HepG2 (cell line): ENCODE measurements around the gene STYXL2. TPM values are rescaled to one million over a fixed set of nuclear protein-coding genes. Genes with fewer than 3 reads are reported as not detected.

Experiments
- ARNT2 ChIP-seq: sonication (generic); formaldehyde crosslinking; IDR thresholded peaks from 2 replicates; pipeline ENCODE4 v1.8.0; 2022; ENCODE audit warnings: mild to moderate bottlenecking, low read depth, missing genetic modification reagents, moderate library complexity
- HNRNPLL ChIP-seq: fragments of 200-400 bp; formaldehyde crosslinking; IDR thresholded peaks from 2 replicates; pipeline ENCODE4 v1.6.1; 2017; ENCODE audit warnings: mild to moderate bottlenecking, low read depth, low read length; ENCODE audit not compliant: poor library complexity, severe bottlenecking
- KLF15 ChIP-seq: sonication (generic); formaldehyde crosslinking; IDR thresholded peaks from 2 replicates; pipeline ENCODE4 v1.8.1; 2023; ENCODE audit warnings: borderline replicate concordance, mild to moderate bottlenecking, inconsistent platforms, missing genetic modification reagents, mixed read lengths
- NFIC ChIP-seq: IDR thresholded peaks from 2 replicates; pipeline ENCODE4 v1.6.1; 2012; ENCODE audit warnings: mild to moderate bottlenecking, low read length, inconsistent platforms
- NRL ChIP-seq: sonication (generic); formaldehyde crosslinking; IDR thresholded peaks from 2 replicates; pipeline ENCODE4 v1.5.0; 2020; ENCODE audit warnings: missing genetic modification reagents, mild to moderate bottlenecking, moderate library complexity, borderline replicate concordance
- SNAI1 ChIP-seq: sonication (generic); formaldehyde crosslinking; IDR thresholded peaks from 2 replicates; pipeline ENCODE4 v1.5.0; 2020; ENCODE audit warnings: mild to moderate bottlenecking, missing genetic modification reagents, borderline replicate concordance
- SNRNP70 ChIP-seq: fragments of 200-400 bp; formaldehyde crosslinking; IDR thresholded peaks from 2 replicates; pipeline ENCODE4 v1.6.1; 2017; ENCODE audit warnings: mild to moderate bottlenecking, low read depth, low read length, moderate library complexity
- THAP11 ChIP-seq: IDR thresholded peaks from 2 replicates; pipeline ENCODE4 v1.6.1; 2016; ENCODE audit warnings: missing biosample characterization, missing genetic modification reagents
- U2AF2 ChIP-seq: fragments of 200-400 bp; formaldehyde crosslinking; IDR thresholded peaks from 2 replicates; pipeline ENCODE4 v1.6.1; 2017; ENCODE audit warnings: low read depth, mild to moderate bottlenecking, low read length
- ZEB1 ChIP-seq: IDR thresholded peaks from 2 replicates; pipeline ENCODE4 v1.6.1; 2012; ENCODE audit warnings: mild to moderate bottlenecking, low read depth, inconsistent platforms; ENCODE audit not compliant: insufficient replicate concordance
- ZNF616 ChIP-seq: sonication (generic); formaldehyde crosslinking; IDR thresholded peaks from 2 replicates; pipeline ENCODE4 v1.5.0; 2020; ENCODE audit warnings: low read depth, mild to moderate bottlenecking, missing genetic modification reagents
- ZNF644 ChIP-seq: IDR thresholded peaks from 2 replicates; pipeline ENCODE4 v1.6.1; 2016; ENCODE audit warnings: low read depth
- ZNF749 ChIP-seq: sonication (generic); formaldehyde crosslinking; IDR thresholded peaks from 2 replicates; pipeline ENCODE4 v1.8.0; 2022; ENCODE audit warnings: mild to moderate bottlenecking, missing genetic modification reagents, moderate library complexity, borderline replicate concordance
- ZNF792 ChIP-seq: IDR thresholded peaks from 2 replicates; pipeline ENCODE4 v1.6.1; 2016
- ZSCAN25 ChIP-seq: sonication (generic); formaldehyde crosslinking; IDR thresholded peaks from 2 replicates; pipeline ENCODE4 v1.8.0; 2022; ENCODE audit warnings: mild to moderate bottlenecking, missing genetic modification reagents
- polyA plus RNA-seq, 8 experiments: library from polyadenylated mRNA; depleted of rRNA in 3 of 8; stranded (reverse) in 7 of 8; unstranded in 1 of 8; fragments of >200 nt; fragmentation: Illumina TruSeq in 4 of 8; extraction: Trizol in 4 of 8; gene quantifications; 2 replicates each; pipeline versions ENCODE4 v1.2.1 to v1.2.3, GENCODE V29; 2011 to 2016; ENCODE audit warnings: low read depth in 4 of 8, missing spikeins in 1 of 8, mixed read lengths in 1 of 8; ENCODE audit not compliant: insufficient read depth in 1 of 8
- total RNA-seq, 5 experiments: library from RNA; depleted of rRNA; stranded (reverse); fragments of >200 nt; fragmentation: Illumina TruSeq; extraction: Trizol; gene quantifications; 2 replicates each; pipeline ENCODE4 v1.2.3, GENCODE V29; 2016; ENCODE audit warnings: low read depth in 1 of 5
- TF ChIP-seq, protein P1 (sequence below): sonication (generic); formaldehyde crosslinking; IDR thresholded peaks from 2 replicates; pipeline ENCODE4 v1.8.0; 2022; ENCODE audit warnings: mild to moderate bottlenecking, missing genetic modification reagents, borderline replicate concordance
- TF ChIP-seq, protein P2 (sequence below): IDR thresholded peaks from 2 replicates; pipeline ENCODE4 v1.6.1; 2016; ENCODE audit warnings: control low read depth
- TF ChIP-seq, protein P3 (sequence below): sonication (generic); formaldehyde crosslinking; IDR thresholded peaks from 2 replicates; pipeline ENCODE4 v1.4.0; 2020; ENCODE audit warnings: missing genetic modification reagents, low read depth, mild to moderate bottlenecking, borderline replicate concordance
- TF ChIP-seq, protein P4 (sequence below): sonication (generic); formaldehyde crosslinking; conservative IDR thresholded peaks from 2 replicates; pipeline ENCODE4 v1.4.0; 2020; ENCODE audit warnings: mild to moderate bottlenecking, missing genetic modification reagents, moderate library complexity
- TF ChIP-seq, protein P5 (sequence below): sonication (generic); formaldehyde crosslinking; IDR thresholded peaks from 2 replicates; pipeline ENCODE4 v1.5.0; 2020; ENCODE audit warnings: mild to moderate bottlenecking, missing genetic modification reagents

Gene STYXL2
- total and polyA plus RNA-seq, 2 of the 13 experiments (the other 11 are each of a cell fraction or from before 2014, with no cell fraction given): not detected

DNA sequence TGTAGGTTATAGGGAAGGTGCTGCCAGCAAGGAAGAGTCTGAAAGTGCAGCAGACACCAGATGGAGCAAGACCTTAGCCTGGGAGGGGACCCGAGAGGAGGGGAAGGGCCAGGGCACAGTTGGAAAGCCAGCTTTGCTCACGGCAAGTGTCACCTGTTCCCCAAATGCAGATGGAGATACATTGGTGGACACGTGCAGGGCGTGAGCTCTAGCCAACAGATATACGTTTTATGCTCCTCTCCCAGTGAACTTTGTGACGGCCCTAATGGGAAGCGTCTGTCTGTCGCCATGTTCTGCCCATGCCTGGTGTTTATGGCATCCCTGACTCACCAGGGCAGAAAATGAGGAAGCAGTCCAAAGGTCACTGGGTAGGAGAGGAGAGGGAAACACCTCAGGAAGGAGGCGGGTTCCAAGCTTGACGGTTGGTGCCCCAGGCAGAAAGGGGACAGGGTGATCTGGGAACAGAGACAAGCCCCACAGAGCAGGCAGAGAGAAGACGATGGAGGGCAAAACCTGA, 11.3 kb upstream of the STYXL2 start (continued):
- TF ChIP-seq, protein P1, sequence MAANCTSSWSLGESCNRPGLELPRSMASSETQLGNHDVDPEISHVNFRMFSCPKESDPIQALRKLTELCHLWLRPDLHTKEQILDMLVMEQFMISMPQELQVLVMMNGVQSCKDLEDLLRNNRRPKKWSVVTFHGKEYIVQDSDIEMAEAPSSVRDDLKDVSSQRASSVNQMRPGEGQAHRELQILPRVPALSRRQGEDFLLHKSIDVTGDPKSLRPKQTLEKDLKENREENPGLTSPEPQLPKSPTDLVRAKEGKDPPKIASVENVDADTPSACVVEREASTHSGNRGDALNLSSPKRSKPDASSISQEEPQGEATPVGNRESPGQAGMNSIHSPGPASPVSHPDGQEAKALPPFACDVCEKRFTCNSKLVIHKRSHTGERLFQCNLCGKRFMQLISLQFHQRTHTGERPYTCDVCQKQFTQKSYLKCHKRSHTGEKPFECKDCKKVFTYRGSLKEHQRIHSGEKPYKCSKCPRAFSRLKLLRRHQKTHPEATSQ (CRISPR knock-in tag): no peak
- TF ChIP-seq ZSCAN25 (CRISPR knock-in tag) (no peak), NFIC (no peak), THAP11 (CRISPR knock-in tag) (no peak), SNAI1 (no peak), SNRNP70 (no peak), ZEB1 (no peak), ZNF792 (CRISPR knock-in tag) (no peak), HNRNPLL (no peak), ARNT2 (no peak), KLF15 (no peak), NRL (CRISPR knock-in tag) (no peak), ZNF749 (CRISPR knock-in tag) (no peak), ZNF644 (CRISPR knock-in tag) (peak; percentile 98), ZNF616 (no peak), U2AF2 (no peak)
- TF ChIP-seq, protein P2, sequence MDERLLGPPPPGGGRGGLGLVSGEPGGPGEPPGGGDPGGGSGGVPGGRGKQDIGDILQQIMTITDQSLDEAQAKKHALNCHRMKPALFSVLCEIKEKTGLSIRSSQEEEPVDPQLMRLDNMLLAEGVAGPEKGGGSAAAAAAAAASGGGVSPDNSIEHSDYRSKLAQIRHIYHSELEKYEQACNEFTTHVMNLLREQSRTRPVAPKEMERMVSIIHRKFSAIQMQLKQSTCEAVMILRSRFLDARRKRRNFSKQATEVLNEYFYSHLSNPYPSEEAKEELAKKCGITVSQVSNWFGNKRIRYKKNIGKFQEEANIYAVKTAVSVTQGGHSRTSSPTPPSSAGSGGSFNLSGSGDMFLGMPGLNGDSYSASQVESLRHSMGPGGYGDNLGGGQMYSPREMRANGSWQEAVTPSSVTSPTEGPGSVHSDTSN (CRISPR knock-in tag): no peak
- TF ChIP-seq, protein P3, sequence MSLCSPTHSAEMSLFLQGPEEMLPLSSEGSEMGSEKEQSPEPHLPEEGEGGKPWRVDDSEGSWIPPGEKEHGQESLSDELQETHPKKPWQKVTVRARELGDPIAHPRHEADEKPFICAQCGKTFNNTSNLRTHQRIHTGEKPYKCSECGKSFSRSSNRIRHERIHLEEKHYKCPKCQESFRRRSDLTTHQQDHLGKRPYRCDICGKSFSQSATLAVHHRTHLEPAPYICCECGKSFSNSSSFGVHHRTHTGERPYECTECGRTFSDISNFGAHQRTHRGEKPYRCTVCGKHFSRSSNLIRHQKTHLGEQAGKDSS (CRISPR knock-in tag): 0 out of 2 replicates have a peak, but pooled peaks have one; percentile 31
- TF ChIP-seq, protein P4, sequence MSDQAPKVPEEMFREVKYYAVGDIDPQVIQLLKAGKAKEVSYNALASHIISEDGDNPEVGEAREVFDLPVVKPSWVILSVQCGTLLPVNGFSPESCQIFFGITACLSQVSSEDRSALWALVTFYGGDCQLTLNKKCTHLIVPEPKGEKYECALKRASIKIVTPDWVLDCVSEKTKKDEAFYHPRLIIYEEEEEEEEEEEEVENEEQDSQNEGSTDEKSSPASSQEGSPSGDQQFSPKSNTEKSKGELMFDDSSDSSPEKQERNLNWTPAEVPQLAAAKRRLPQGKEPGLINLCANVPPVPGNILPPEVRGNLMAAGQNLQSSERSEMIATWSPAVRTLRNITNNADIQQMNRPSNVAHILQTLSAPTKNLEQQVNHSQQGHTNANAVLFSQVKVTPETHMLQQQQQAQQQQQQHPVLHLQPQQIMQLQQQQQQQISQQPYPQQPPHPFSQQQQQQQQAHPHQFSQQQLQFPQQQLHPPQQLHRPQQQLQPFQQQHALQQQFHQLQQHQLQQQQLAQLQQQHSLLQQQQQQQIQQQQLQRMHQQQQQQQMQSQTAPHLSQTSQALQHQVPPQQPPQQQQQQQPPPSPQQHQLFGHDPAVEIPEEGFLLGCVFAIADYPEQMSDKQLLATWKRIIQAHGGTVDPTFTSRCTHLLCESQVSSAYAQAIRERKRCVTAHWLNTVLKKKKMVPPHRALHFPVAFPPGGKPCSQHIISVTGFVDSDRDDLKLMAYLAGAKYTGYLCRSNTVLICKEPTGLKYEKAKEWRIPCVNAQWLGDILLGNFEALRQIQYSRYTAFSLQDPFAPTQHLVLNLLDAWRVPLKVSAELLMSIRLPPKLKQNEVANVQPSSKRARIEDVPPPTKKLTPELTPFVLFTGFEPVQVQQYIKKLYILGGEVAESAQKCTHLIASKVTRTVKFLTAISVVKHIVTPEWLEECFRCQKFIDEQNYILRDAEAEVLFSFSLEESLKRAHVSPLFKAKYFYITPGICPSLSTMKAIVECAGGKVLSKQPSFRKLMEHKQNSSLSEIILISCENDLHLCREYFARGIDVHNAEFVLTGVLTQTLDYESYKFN (CRISPR knock-in tag): 0 out of 2 replicates have a peak, but pooled peaks have one; percentile 25
- TF ChIP-seq, protein P5, sequence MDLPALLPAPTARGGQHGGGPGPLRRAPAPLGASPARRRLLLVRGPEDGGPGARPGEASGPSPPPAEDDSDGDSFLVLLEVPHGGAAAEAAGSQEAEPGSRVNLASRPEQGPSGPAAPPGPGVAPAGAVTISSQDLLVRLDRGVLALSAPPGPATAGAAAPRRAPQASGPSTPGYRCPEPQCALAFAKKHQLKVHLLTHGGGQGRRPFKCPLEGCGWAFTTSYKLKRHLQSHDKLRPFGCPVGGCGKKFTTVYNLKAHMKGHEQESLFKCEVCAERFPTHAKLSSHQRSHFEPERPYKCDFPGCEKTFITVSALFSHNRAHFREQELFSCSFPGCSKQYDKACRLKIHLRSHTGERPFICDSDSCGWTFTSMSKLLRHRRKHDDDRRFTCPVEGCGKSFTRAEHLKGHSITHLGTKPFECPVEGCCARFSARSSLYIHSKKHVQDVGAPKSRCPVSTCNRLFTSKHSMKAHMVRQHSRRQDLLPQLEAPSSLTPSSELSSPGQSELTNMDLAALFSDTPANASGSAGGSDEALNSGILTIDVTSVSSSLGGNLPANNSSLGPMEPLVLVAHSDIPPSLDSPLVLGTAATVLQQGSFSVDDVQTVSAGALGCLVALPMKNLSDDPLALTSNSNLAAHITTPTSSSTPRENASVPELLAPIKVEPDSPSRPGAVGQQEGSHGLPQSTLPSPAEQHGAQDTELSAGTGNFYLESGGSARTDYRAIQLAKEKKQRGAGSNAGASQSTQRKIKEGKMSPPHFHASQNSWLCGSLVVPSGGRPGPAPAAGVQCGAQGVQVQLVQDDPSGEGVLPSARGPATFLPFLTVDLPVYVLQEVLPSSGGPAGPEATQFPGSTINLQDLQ (CRISPR knock-in tag): no peak
